NCI-H2029 (cell line): ENCODE results near the gene TFIP11.
A peak's percentile ranks its signal among the peaks of the same experiment; 100 is the strongest.

ENCODE experiments used
- DNase-seq: peaks from one replicate; lab custom pipeline; 2025; lab: John Stamatoyannopoulos, UW

Gene TFIP11

DNA sequence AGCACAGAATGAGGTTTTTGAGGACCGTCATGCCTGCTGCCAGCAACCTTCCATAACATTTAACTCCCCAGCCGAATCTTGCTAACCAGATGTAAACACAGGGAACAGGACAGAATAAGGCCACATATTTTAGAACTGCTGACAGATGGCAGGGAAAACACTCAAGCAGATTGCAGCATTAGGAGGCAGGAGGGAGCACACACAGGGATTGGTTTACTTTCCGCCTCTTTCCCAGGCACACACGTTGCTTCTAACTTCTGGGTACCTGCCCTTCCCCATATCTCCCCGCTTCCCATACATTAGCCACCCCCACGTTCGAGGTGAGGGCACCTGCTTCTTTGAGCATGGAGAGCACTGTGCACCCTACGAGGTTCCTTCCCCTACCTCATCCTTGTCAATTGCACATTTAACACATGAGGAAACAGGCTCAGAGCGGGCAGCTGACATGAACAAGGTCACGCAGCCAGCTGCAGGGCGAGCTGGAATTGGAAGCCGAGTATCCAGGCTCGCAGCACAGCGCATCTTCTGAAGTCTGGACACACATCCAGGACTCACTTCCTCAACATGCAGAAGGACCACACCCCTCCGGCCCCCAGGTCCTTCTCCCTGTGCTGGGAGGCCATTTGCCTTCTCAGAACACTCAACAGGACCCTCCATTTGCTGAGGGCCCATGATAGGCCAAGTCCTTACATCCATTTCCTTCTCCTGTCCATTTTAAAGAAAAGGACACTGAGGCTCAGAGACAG lies 64.5 kb downstream of the TFIP11 start:
- DNase-seq: no peak

- no peak for DNase-seq
Measured at GRCh38 chr22:26446808-26447515, 65.3 kb downstream of the TFIP11 start.

- no peak for DNase-seq
Measured at GRCh38 chr22:26445577-26446275, 66.5 kb downstream of the TFIP11 start.

DNA sequence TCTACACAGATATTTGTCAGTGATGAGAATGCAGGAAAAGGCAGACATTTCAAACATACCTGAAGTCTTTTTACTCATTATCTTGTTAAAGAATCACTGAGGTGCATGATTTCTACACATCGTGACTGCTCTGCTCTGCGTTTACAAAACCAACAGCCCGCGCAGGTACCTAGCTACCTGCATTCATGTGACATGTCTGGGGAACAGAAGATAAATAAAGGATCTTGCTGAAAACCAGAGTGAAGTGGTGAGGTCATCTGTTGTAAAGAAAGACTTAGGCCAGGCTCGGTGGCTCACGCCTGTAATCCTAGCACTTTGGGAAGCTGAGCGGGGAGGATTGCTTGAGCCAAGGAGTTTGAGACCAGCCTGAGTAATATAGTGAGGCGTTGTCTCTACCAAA lies 67.5 kb downstream of the TFIP11 start:
- peak; percentile 55 for DNase-seq

- DNase-seq: no peak
Measured at GRCh38 chr22:26443901-26444690, 68.2 kb downstream of the TFIP11 start.

GRCh38 chr22:26442086-26442756 lies 70.1 kb downstream of the TFIP11 start:
- no peak for DNase-seq
